ENCODE results near the gene RERE. TPM values are rescaled to one million over a fixed set of nuclear protein-coding genes. Genes with fewer than 3 reads are reported as not detected.

Gene RERE
- total and polyA plus RNA-seq, 2 experiments from 2014 or later, result 39.8 to 62.8 TPM

DNA sequence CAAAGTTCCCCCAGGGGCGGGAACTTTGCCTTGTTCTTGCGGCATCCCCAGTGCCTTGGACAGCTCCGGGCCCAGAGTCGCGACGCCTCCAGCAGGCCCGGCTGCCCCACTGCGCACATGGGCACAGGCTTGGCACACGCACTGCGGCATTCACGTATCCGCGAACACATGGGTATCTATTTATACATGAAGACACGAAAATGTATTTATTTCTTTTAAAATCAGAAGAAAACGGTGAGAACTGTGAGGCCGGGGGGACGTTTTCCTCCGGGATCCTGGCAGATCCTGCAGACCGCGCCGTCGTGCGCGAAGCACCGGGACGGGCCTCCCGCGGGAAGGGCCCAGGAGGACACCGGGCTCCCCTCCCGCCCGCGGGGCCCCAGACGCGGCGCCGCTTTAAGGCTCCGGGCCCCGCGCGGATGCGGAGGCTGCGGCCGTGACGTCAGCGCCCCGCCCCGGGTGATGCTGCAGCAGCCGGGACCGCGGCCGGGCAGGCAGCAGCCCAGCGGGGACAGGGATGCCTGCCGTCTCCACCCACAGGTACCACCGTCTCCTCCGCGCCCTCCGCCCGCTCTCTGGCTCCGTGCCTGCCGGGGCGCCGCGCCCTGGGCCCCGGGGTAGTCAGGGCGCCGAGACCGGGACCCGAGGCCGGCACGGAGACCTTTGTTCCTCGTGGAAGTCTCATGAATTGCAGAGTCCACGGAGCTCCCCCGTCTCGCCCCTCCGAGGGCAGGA is 499.6 kb downstream of the RERE start, which contains the start of gene SLC45A1:
SLC45A1 (plus strand) TSS at position 468 of the 735 bp plus-strand sequence. CDS start 6,216 bp downstream, outside the sequence.
- Histone ChIP-seq H4K20me1 (ENCODE audit: insufficient read depth, poor library complexity, severe bottlenecking) (no peaks in the 10 kb centered on the region), H3K79me2 (no peaks in the 10 kb centered on the region), H3K27ac (no peak within 1 kb of the TSS), H3K4me3 (peak within 1 kb of the TSS; percentile 45), H3K27me3 (peaks cover 6% of the 10 kb centered on the region), H3K36me3 (replicated peaks; ENCODE audit: insufficient read depth, low read depth) (no peaks in the 10 kb centered on the region), H2AFZ (peak within 1 kb of the TSS; percentile 57), H3K4me1 (ENCODE audit: insufficient read depth) (peaks cover 22% of the 10 kb centered on the region), H3K9me3 (ENCODE audit: low read depth) (no peaks in the 10 kb centered on the region), H3K9me2 (replicated peaks; ENCODE audit: insufficient read depth) (no peaks in the 10 kb centered on the region), H3K4me2 (peak within 1 kb of the TSS; percentile 98)
- TF ChIP-seq, protein P1, sequence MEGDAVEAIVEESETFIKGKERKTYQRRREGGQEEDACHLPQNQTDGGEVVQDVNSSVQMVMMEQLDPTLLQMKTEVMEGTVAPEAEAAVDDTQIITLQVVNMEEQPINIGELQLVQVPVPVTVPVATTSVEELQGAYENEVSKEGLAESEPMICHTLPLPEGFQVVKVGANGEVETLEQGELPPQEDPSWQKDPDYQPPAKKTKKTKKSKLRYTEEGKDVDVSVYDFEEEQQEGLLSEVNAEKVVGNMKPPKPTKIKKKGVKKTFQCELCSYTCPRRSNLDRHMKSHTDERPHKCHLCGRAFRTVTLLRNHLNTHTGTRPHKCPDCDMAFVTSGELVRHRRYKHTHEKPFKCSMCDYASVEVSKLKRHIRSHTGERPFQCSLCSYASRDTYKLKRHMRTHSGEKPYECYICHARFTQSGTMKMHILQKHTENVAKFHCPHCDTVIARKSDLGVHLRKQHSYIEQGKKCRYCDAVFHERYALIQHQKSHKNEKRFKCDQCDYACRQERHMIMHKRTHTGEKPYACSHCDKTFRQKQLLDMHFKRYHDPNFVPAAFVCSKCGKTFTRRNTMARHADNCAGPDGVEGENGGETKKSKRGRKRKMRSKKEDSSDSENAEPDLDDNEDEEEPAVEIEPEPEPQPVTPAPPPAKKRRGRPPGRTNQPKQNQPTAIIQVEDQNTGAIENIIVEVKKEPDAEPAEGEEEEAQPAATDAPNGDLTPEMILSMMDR (IDR thresholded peaks at IDR 0.05; ENCODE audit: poor library complexity), result no peak
- TF ChIP-seq EZH2phosphoT487 (IDR thresholded peaks at IDR 0.05; ENCODE audit: low read depth, severe bottlenecking, unreplicated experiment) (no peak), EZH2 (IDR thresholded peaks at IDR 0.05; ENCODE audit: borderline replicate concordance) (no peak)
- WGBS (ENCODE audit: low lambda C conversion rate, missing lambda C conversion rate), result 17% methylated on average over 75 of the region's 75 CpGs
- peak; percentile 78 for DNase-seq (ENCODE audit: low spot score)

DNA sequence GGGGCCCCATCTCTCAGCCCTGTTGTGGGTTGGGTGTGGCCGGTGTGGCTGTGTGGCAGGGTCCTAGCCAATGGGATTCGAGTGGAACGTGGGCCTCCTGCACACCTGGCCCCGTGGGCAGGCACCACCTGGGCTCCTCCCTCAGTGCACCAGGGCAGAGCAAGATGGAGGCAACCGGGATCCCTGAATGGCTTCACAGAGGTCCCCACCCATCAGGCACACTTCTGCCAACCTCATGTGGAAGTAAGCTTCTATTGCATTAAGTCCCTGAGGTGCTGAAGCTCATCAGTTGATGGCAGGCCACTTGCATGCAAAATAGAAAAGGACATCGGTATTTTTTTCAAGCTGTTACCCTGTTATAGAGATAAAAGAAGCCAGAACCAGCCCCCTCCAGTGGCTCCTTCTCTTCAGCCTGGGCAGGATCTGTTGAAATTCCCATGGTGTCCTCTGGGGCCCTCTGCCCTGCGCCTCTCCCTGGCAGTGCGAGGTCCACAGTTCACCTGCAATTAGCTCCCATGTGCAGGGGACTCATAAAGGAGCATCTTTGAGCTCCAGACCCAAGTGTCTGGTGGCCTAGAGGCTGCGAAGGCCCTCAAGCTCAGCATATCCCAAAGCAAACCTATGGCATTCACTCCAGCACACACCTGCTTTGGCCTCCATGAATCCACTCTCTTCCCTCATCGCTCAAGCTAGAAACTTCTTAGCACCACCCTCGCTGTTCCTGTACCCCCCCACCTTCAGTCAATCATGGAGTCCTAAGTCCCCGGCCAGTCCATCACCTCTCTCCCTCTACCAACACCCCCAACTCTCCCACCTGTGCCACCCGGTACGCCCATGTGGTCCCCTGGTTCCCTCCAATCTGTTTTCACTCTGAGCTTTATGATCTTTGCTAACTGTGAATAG is 501.6 kb downstream of the RERE start:
- no peaks in the 10 kb centered on the region for H3K36me3 ChIP-seq (replicated peaks; ENCODE audit: insufficient read depth, low read depth)
- DNase-seq (ENCODE audit: low spot score), result peak; percentile 47
- no peak for TF ChIP-seq EZH2 (IDR thresholded peaks at IDR 0.05; ENCODE audit: borderline replicate concordance)
- TF ChIP-seq, protein P1 (IDR thresholded peaks at IDR 0.05; ENCODE audit: poor library complexity), result peak; percentile 9
- TF ChIP-seq EZH2phosphoT487 (IDR thresholded peaks at IDR 0.05; ENCODE audit: low read depth, severe bottlenecking, unreplicated experiment), result no peak
- H3K9me3 ChIP-seq (ENCODE audit: low read depth), result no peaks in the 10 kb centered on the region
- H3K27me3 ChIP-seq, result peaks cover 6% of the 10 kb centered on the region
- peaks cover 22% of the 10 kb centered on the region for H3K4me1 ChIP-seq (ENCODE audit: insufficient read depth)
- H3K79me2 ChIP-seq, result no peaks in the 10 kb centered on the region
- 84% methylated on average over 14 of the region's 14 CpGs for WGBS (ENCODE audit: low lambda C conversion rate, missing lambda C conversion rate)
- H2AFZ ChIP-seq, result no peak overlapping the region
- no peak overlapping the region for H3K27ac ChIP-seq
- H3K4me3 ChIP-seq, result no peak overlapping the region
- no peaks in the 10 kb centered on the region for H3K9me2 ChIP-seq (replicated peaks; ENCODE audit: insufficient read depth)
- H4K20me1 ChIP-seq (ENCODE audit: insufficient read depth, poor library complexity, severe bottlenecking), result no peaks in the 10 kb centered on the region
- no peak overlapping the region for H3K4me2 ChIP-seq

DNA sequence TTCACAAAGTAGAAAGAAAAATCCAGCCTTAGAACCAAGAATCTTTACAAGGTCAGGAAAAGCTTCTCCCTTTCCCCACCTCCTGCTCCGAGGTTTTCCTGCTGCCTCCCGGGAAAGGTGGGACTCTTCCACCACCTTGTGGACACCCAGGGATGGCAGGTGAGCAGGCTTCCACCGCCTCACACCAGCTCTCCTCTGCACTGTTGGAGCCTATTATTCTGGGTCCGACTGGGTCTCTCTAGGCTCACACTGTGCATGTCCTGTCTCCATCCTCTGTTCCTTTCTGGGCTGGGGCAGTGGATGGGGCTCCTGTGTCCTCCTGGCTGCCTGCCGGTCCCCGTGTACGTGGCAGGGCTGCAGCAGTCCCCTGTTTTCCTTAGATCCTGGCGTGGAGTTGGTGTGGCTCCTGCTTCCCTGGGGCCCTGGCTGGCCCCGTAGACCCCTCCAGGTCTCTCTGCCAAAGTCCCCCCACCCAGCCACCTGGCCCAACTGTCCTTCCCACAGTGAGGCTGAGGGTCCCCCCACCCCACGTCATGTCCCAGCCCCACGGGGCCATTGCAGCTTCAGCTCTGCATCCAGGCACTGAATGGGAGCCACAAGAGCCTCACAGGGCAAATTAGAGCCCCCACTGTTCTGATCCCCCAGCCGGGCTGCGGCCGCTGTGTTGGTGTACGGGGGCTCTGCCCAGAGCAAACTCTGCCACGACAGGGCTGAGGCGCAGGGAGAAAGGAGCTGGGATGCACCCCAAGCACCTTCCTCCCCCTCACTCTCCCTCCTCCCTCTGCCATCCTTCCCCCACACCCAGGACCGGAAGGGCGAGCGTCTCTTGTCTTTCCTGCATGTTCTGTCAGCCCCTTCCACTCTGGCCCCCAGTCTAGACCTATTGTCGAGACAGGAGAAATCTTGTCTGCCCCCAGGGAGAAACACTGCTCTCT is 502.8 kb downstream of the RERE start:
- Histone ChIP-seq H3K27ac (no peak overlapping the region), H3K4me2 (peak overlapping the region; percentile 35), H3K36me3 (replicated peaks; ENCODE audit: insufficient read depth, low read depth) (no peaks in the 10 kb centered on the region), H3K27me3 (peaks cover 6% of the 10 kb centered on the region), H3K79me2 (no peaks in the 10 kb centered on the region), H3K4me3 (no peak overlapping the region), H2AFZ (peak overlapping the region; percentile 28), H3K9me2 (replicated peaks; ENCODE audit: insufficient read depth) (no peaks in the 10 kb centered on the region), H3K4me1 (ENCODE audit: insufficient read depth) (peaks cover 22% of the 10 kb centered on the region), H4K20me1 (ENCODE audit: insufficient read depth, poor library complexity, severe bottlenecking) (no peaks in the 10 kb centered on the region), H3K9me3 (ENCODE audit: low read depth) (no peaks in the 10 kb centered on the region)
- TF ChIP-seq EZH2phosphoT487 (IDR thresholded peaks at IDR 0.05; ENCODE audit: low read depth, severe bottlenecking, unreplicated experiment), result no peak
- TF ChIP-seq, protein P1 (IDR thresholded peaks at IDR 0.05; ENCODE audit: poor library complexity), result peak; percentile 94
- peak; percentile 91 for DNase-seq (ENCODE audit: low spot score)
- 33% methylated on average over 15 of the region's 21 CpGs for WGBS (ENCODE audit: low lambda C conversion rate, missing lambda C conversion rate)

All from hepatocyte (in vitro differentiated cells).